GM10248 (cell line): Measurements from ENCODE around the gene AFDN.

Experiments
- CTCF ChIA-PET: fragments of 300-600 bp; sonication (Branson Sonifier 250); formaldehyde crosslinking; extraction: SDS; loops from one replicate; lab custom pipeline; 2021; ENCODE audit warnings: antibody characterized with exemption; lab: Yijun Ruan, JAX
- POLR2A ChIA-PET: fragments of 350-650 bp; sonication (Branson Sonifier 250); formaldehyde crosslinking; extraction: SDS; loops from one replicate; lab custom pipeline; 2020; ENCODE audit warnings: antibody characterized with exemption; lab: Yijun Ruan, JAX
- DNase-seq: peaks from one replicate; pipeline ENCODE4 v3.0.0; 2012; ENCODE audit errors: extremely low spot score
- CTCF ChIP-seq: IDR thresholded peaks from 2 replicates; pipeline ENCODE4 v1.5.1; 2012; ENCODE audit warnings: mild to moderate bottlenecking, low read depth; ENCODE audit errors: extremely low read depth, missing control alignments, control extremely low read depth

Gene AFDN

GRCh38 chr6:167932468-167933276, 106.0 kb downstream of the AFDN start:
- POLR2A ChIA-PET: no interaction called here
- no peak for DNase-seq
- CTCF ChIA-PET: interaction anchor here (1.0 to 1.2 kb wide), 2 partner anchors 14 to 16 kb away, joined by 3 read pairs; no protein-coding TSS in a partner anchor
- no peak for TF ChIP-seq CTCF

GRCh38 chr6:167933290-167933689, 106.6 kb downstream of the AFDN start:
- no peak for DNase-seq
- ChIA-PET CTCF (interaction anchor here (1.0 kb wide), 1 partner anchor 17 kb away, joined by 3 read pairs; no protein-coding TSS in a partner anchor), POLR2A (no interaction called here)
- no peak for TF ChIP-seq CTCF

- CTCF ChIA-PET: no interaction called here
- no peak for DNase-seq
- TF ChIP-seq CTCF: no peak
- POLR2A ChIA-PET: no interaction called here
These were observed 107.1 kb downstream of the AFDN start for GRCh38 chr6:167933847-167934246.

GRCh38 chr6:167934426-167934864, 107.7 kb downstream of the AFDN start:
- DNase-seq: no peak
- CTCF ChIA-PET: no interaction called here
- POLR2A ChIA-PET: no interaction called here
- TF ChIP-seq CTCF: no peak

GRCh38 chr6:167936051-167936450, 109.3 kb downstream of the AFDN start:
- TF ChIP-seq CTCF: no peak
- POLR2A ChIA-PET: no interaction called here
- DNase-seq: no peak
- CTCF ChIA-PET: interaction anchor here (1.0 kb wide), 1 partner anchor 10 kb away, joined by 3 read pairs; no protein-coding TSS in a partner anchor

GRCh38 chr6:167937301-167937700, 110.6 kb downstream of the AFDN start:
- no peak for DNase-seq
- CTCF ChIA-PET: no interaction called here
- POLR2A ChIA-PET: no interaction called here
- TF ChIP-seq CTCF: no peak
